ENCODE results near the gene PARM1.

PARM1 gene, protein sequence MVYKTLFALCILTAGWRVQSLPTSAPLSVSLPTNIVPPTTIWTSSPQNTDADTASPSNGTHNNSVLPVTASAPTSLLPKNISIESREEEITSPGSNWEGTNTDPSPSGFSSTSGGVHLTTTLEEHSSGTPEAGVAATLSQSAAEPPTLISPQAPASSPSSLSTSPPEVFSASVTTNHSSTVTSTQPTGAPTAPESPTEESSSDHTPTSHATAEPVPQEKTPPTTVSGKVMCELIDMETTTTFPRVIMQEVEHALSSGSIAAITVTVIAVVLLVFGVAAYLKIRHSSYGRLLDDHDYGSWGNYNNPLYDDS

GRCh38 chr4:74932832-74933561, at the start of gene PARM1:
TSS of gene PARM1 (plus strand) at chr4:74933116. CDS start at chr4:74933328, 212 bp downstream.
- DNase-seq (ENCODE audit: low read depth), result peak; percentile 72
- peak within 1 kb of the TSS; percentile 48 for H3K4me3 ChIP-seq (replicated peaks; ENCODE audit: low read depth, low read length)
- TF ChIP-seq CTCF (IDR thresholded peaks at IDR 0.05; ENCODE audit: low read length, missing control alignments), result peak; percentile 61

- DNase-seq (ENCODE audit: low read depth), result no peak
- no peak for TF ChIP-seq CTCF (IDR thresholded peaks at IDR 0.05; ENCODE audit: low read length, missing control alignments)
- no peak overlapping the region for H3K4me3 ChIP-seq (replicated peaks; ENCODE audit: low read depth, low read length)
These were observed 48.6 kb upstream of the PARM1 start for GRCh38 chr4:74884266-74884665.

DNA sequence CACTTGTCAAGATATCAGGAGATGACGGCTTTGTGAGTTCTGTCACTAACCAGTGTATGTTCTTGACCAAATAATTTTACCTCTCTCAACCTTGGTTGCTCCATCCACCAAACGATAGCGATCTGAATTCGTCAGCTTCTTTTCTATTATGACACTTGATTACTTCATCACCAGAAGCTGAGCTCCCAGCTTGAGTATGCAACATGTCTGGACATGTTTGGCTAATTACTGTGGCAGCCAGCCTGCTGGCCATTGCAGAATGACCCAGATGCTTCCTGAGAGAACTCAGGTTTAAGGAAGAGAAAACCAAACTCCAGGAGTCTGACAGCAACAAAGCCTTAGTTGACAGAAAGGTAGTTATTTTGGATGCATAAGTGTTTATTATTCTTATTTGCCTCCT, 46.4 kb upstream of the PARM1 start:
- no peak for TF ChIP-seq CTCF (IDR thresholded peaks at IDR 0.05; ENCODE audit: low read length, missing control alignments)
- peak; percentile 49 for DNase-seq (ENCODE audit: low read depth)
- no peak overlapping the region for H3K4me3 ChIP-seq (replicated peaks; ENCODE audit: low read depth, low read length)

- DNase-seq (ENCODE audit: low read depth), result no peak
- no peak for TF ChIP-seq CTCF (IDR thresholded peaks at IDR 0.05; ENCODE audit: low read length, missing control alignments)
- no peak overlapping the region for H3K4me3 ChIP-seq (replicated peaks; ENCODE audit: low read depth, low read length)
These were observed 42.6 kb upstream of the PARM1 start for GRCh38 chr4:74890341-74890740.

GRCh38 chr4:74891037-74891436, 41.9 kb upstream of the PARM1 start:
- H3K4me3 ChIP-seq (replicated peaks; ENCODE audit: low read depth, low read length), result no peak overlapping the region
- DNase-seq (ENCODE audit: low read depth), result no peak
- TF ChIP-seq CTCF (IDR thresholded peaks at IDR 0.05; ENCODE audit: low read length, missing control alignments), result no peak

- H3K4me3 ChIP-seq (replicated peaks; ENCODE audit: low read depth, low read length), result peak overlapping the region; percentile 33
- no peak for DNase-seq (ENCODE audit: low read depth)
- TF ChIP-seq CTCF (IDR thresholded peaks at IDR 0.05; ENCODE audit: low read length, missing control alignments), result no peak
These were observed 39.7 kb upstream of the PARM1 start for GRCh38 chr4:74893171-74893570.

Data from fibroblast of pulmonary artery (primary cell).